OCI-LY7 (cell line): ENCODE results near the gene HMGB4. TPM values are rescaled to one million over a fixed set of nuclear protein-coding genes. Genes with fewer than 3 reads are reported as not detected.

Source experiments
- Bru-seq: library from RNA; stranded (reverse); fragments of 400-500 nt; gene quantifications from one replicate; lab custom pipeline; 2021; lab: Mats Ljungman, UMichigan
- BruChase-seq, 2 experiments: library from RNA; stranded (reverse); fragments of 400-500 nt; gene quantifications; one replicate each; lab custom pipeline; 2021; lab: Mats Ljungman, UMichigan
- BruUV-seq: library from RNA; stranded (reverse); fragments of 400-500 nt; replicated peaks from 2 replicates; lab custom pipeline; 2021; lab: Mats Ljungman, UMichigan
- CTCF ChIA-PET: fragments of 300-600 bp; sonication (Branson Sonifier 250); formaldehyde crosslinking; loops from one replicate; lab custom pipeline; 2022; ENCODE audit warnings: antibody characterized with exemption; ENCODE audit not compliant: unreplicated experiment; lab: Charles Lee
- POLR2A ChIA-PET: fragments of 300-600 bp; sonication (Branson Sonifier 250); formaldehyde crosslinking; loops from one replicate; lab custom pipeline; 2022; ENCODE audit warnings: antibody characterized with exemption; lab: Charles Lee
- DNase-seq: peaks from one replicate; pipeline ENCODE4 v3.0.0-alpha.2; 2015; ENCODE audit warnings: low spot score
- H2AFZ ChIP-seq: fragments of 200-600 bp; sonication (generic), shearing (Covaris generic); 2 replicates; pipeline ENCODE4 v1.6.1; 2014; ENCODE audit warnings: mild to moderate bottlenecking, antibody characterized with exemption, low read length, moderate library complexity
- H3K27ac ChIP-seq: fragments of 200-600 bp; sonication (generic); 2 replicates; pipeline ENCODE4 v1.5.1; 2014; ENCODE audit warnings: mixed run types, low read depth, mild to moderate bottlenecking, moderate library complexity, low read length, inconsistent platforms; ENCODE audit not compliant: poor library complexity, severe bottlenecking
- H3K36me3 ChIP-seq: fragments of 200-600 bp; sonication (generic); 2 replicates; pipeline ENCODE4 v1.6.1; 2014; ENCODE audit warnings: mild to moderate bottlenecking, antibody characterized with exemption, low read length, moderate library complexity, mixed read lengths; ENCODE audit not compliant: insufficient read depth
- H3K4me1 ChIP-seq: fragments of 200-600 bp; sonication (generic); 2 replicates; pipeline ENCODE4 v1.5.1; 2014; ENCODE audit warnings: mild to moderate bottlenecking, low read length; ENCODE audit not compliant: insufficient read depth, poor library complexity, severe bottlenecking
- H3K4me2 ChIP-seq: fragments of 200-600 bp; sonication (generic); 2 replicates; pipeline ENCODE4 v1.6.1; 2014; ENCODE audit warnings: mild to moderate bottlenecking, low read length
- H3K4me3 ChIP-seq: fragments of 200-600 bp; sonication (generic); 2 replicates; pipeline ENCODE4 v1.5.1; 2014; ENCODE audit warnings: mild to moderate bottlenecking, low read depth, low read length; ENCODE audit not compliant: poor library complexity, severe bottlenecking
- H3K79me2 ChIP-seq: fragments of 200-600 bp; sonication (generic); 2 replicates; pipeline ENCODE4 v1.6.1; 2016; ENCODE audit warnings: low read depth, mild to moderate bottlenecking, low read length, moderate library complexity, mixed read lengths; ENCODE audit not compliant: insufficient read depth
- H3K9me2 ChIP-seq: fragments of 200-600 bp; sonication (generic); 2 replicates; pipeline ENCODE4 v1.6.1; 2016; ENCODE audit warnings: mild to moderate bottlenecking, low read length, mixed read lengths; ENCODE audit not compliant: insufficient read depth
- H3K9me3 ChIP-seq: fragments of 200-600 bp; sonication (generic); 2 replicates; pipeline ENCODE4 v1.6.1; 2014; ENCODE audit warnings: mild to moderate bottlenecking, mixed run types, low read length, mixed read lengths
- H4K20me1 ChIP-seq: fragments of 200-600 bp; sonication (generic); 2 replicates; pipeline ENCODE4 v1.6.1; 2014; ENCODE audit warnings: mild to moderate bottlenecking, antibody characterized with exemption, low read length, moderate library complexity, mixed read lengths; ENCODE audit not compliant: insufficient read depth
- CTCF ChIP-seq: fragments of 200-600 bp; sonication (generic); conservative IDR thresholded peaks from 2 replicates; pipeline ENCODE4 v1.5.1; 2014; ENCODE audit warnings: mild to moderate bottlenecking, antibody characterized with exemption, low read length, moderate library complexity, mixed read lengths
- EZH2phosphoT487 ChIP-seq: fragments of 200-600 bp; sonication (generic); IDR thresholded peaks from 2 replicates; pipeline ENCODE4 v1.6.1; 2018; ENCODE audit warnings: low read depth, borderline replicate concordance, mild to moderate bottlenecking, mixed run types, antibody characterized with exemption, low read length, moderate library complexity, mixed read lengths
- intact Hi-C: fragments of 100-400 bp; cut with micrococcal nuclease; formaldehyde crosslinking; loops from one replicate; pipeline ENCODE4 v1.10.0; 2022; ENCODE audit not compliant: unreplicated experiment
- long read RNA-seq: library from polyadenylated mRNA; stranded (forward); transcript quantifications from one replicate; pipeline ENCODE4 v2.0.0, GENCODE V29; 2022
- total RNA-seq, 2 experiments: library from RNA; depleted of rRNA in 1 of 2; stranded (reverse); fragments of >200 nt in 1 of 2; shearing (Covaris generic) in 1 of 2; gene quantifications; 2 replicates each; pipeline ENCODE4 v1.2.3, GENCODE V29; 2014 to 2022

HMGB4 gene
- total RNA-seq (2014; rRNA removed; shearing (Covaris generic)) (not detected in 2 replicates), total RNA-seq (2022) (not detected in 2 replicates), Bru-seq, nascent RNA (not detected), BruChase-seq, experiment 1, labeled RNA remaining after a 6-hour chase (not detected), BruChase-seq, experiment 2, labeled RNA remaining after a 2-hour chase (not detected)
- long read RNA-seq = 0 reads

- ChIA-PET POLR2A (no interaction called here), CTCF (no interaction called here)
- Histone ChIP-seq H3K79me2 (no peaks in the 10 kb centered on the region), H3K36me3 (no peaks in the 10 kb centered on the region), H3K9me3 (no peaks in the 10 kb centered on the region), H2AFZ (no peak within 1 kb of the TSS), H3K4me3 (no peak within 1 kb of the TSS), H3K4me1 (no peaks in the 10 kb centered on the region), H3K4me2 (no peak within 1 kb of the TSS), H4K20me1 (no peaks in the 10 kb centered on the region), H3K27ac (no peak within 1 kb of the TSS), H3K9me2 (no peaks in the 10 kb centered on the region)
- no peak for TF ChIP-seq EZH2phosphoT487
- no peak for TF ChIP-seq CTCF
- intact Hi-C loops = no loop called here
- no TSS peak for BruUV-seq
- no peak for DNase-seq
These were observed at the start of gene HMGB4 for GRCh38 chr1:33863779-33864178. HMGB4 (plus strand) TSS chr1:33864079; CDS start chr1:33864192, 113 bp downstream.

- Histone ChIP-seq H3K9me3 (no peaks in the 10 kb centered on the region), H3K4me1 (no peaks in the 10 kb centered on the region), H3K4me3 (no peak overlapping the region), H4K20me1 (no peaks in the 10 kb centered on the region), H3K27ac (no peak overlapping the region), H3K9me2 (no peaks in the 10 kb centered on the region), H3K36me3 (no peaks in the 10 kb centered on the region), H3K79me2 (no peaks in the 10 kb centered on the region), H3K4me2 (no peak overlapping the region), H2AFZ (no peak overlapping the region)
- no peak for DNase-seq
- TF ChIP-seq CTCF (no peak), EZH2phosphoT487 (no peak)
- CTCF ChIA-PET = no interaction called here
- POLR2A ChIA-PET = no interaction called here
- no TSS peak for BruUV-seq
- intact Hi-C loops = no loop called here
These were observed 49.7 kb upstream of the HMGB4 start for GRCh38 chr1:33814166-33814565.

GRCh38 chr1:33815061-33815460 is 48.8 kb upstream of the HMGB4 start:
- no peaks in the 10 kb centered on the region for H3K9me3 ChIP-seq
- H3K27ac ChIP-seq = no peak overlapping the region
- H4K20me1 ChIP-seq = no peaks in the 10 kb centered on the region
- no peaks in the 10 kb centered on the region for H3K9me2 ChIP-seq
- intact Hi-C loops = no loop called here
- no peaks in the 10 kb centered on the region for H3K36me3 ChIP-seq
- no peaks in the 10 kb centered on the region for H3K79me2 ChIP-seq
- H2AFZ ChIP-seq = no peak overlapping the region
- no peak overlapping the region for H3K4me2 ChIP-seq
- BruUV-seq = no TSS peak
- H3K4me3 ChIP-seq = no peak overlapping the region
- no peaks in the 10 kb centered on the region for H3K4me1 ChIP-seq
- TF ChIP-seq CTCF (no peak), EZH2phosphoT487 (no peak)
- ChIA-PET POLR2A (no interaction called here), CTCF (no interaction called here)
- no peak for DNase-seq
